Neutrophil (primary cell): ENCODE measurements around the gene DNAI1.

Experiments used
- H3K27ac ChIP-seq: fragments of 200-600 bp; sonication (generic); 2 replicates; pipeline ENCODE4 v1.5.1; 2016; ENCODE audit warnings: mild to moderate bottlenecking, moderate library complexity
- H3K27me3 ChIP-seq: fragments of 200-600 bp; sonication (generic); 2 replicates; pipeline ENCODE4 v1.6.0; 2016; ENCODE audit warnings: mild to moderate bottlenecking
- H3K36me3 ChIP-seq: fragments of 200-600 bp; sonication (generic); 2 replicates; pipeline ENCODE4 v1.5.1; 2017
- H3K4me1 ChIP-seq, 2 experiments: fragments of 200-600 bp in 1 of 2; sonication (generic) in 1 of 2; 1 replicate in 1 of 2; 2 replicates in 1 of 2; pipeline versions ENCODE4 v1.5.1 to v1.6.1; 2013 to 2016; ENCODE audit warnings: low read depth in 1 of 2, low read length in 1 of 2, mild to moderate bottlenecking in 1 of 2, moderate library complexity in 1 of 2; ENCODE audit not compliant: control insufficient read depth in 1 of 2, insufficient read depth in 1 of 2
- H3K4me3 ChIP-seq, 2 experiments: fragments of 200-600 bp in 1 of 2; sonication (generic) in 1 of 2; 1 replicate in 1 of 2; 2 replicates in 1 of 2; pipeline ENCODE4 v1.5.1; 2013 to 2016; ENCODE audit warnings: low read depth in 1 of 2, low read length in 1 of 2, mild to moderate bottlenecking in 1 of 2, moderate library complexity in 1 of 2
- H3K9me3 ChIP-seq: fragments of 200-600 bp; sonication (generic); 2 replicates; pipeline ENCODE4 v1.5.1; 2016
- TF ChIP-seq, protein P1 (sequence below): fragments of 200-600 bp; sonication (generic); IDR thresholded peaks from 2 replicates; pipeline ENCODE4 v1.5.1; 2016; ENCODE audit warnings: antibody characterized with exemption

Gene DNAI1

DNA sequence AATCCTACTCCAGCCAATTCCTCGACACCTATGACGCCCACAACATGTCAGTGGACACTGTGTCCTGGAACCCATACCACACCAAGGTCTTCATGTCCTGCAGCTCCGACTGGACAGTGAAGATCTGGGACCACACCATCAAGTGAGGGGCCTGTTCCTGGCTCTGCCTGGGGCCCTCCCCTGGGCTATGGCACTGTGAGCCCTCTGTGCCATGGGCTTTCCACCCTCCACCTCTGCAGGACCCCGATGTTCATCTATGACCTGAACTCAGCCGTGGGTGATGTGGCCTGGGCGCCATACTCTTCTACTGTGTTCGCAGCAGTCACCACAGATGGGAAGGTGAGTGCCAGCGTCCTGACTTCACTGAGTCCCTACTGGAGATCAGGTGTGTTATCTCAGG lies 55.8 kb downstream of the DNAI1 start:
- H3K4me3 ChIP-seq: no peak overlapping the region
- peaks cover 35% of the 10 kb centered on the region for H3K27me3 ChIP-seq
- TF ChIP-seq, protein P1, sequence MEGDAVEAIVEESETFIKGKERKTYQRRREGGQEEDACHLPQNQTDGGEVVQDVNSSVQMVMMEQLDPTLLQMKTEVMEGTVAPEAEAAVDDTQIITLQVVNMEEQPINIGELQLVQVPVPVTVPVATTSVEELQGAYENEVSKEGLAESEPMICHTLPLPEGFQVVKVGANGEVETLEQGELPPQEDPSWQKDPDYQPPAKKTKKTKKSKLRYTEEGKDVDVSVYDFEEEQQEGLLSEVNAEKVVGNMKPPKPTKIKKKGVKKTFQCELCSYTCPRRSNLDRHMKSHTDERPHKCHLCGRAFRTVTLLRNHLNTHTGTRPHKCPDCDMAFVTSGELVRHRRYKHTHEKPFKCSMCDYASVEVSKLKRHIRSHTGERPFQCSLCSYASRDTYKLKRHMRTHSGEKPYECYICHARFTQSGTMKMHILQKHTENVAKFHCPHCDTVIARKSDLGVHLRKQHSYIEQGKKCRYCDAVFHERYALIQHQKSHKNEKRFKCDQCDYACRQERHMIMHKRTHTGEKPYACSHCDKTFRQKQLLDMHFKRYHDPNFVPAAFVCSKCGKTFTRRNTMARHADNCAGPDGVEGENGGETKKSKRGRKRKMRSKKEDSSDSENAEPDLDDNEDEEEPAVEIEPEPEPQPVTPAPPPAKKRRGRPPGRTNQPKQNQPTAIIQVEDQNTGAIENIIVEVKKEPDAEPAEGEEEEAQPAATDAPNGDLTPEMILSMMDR: no peak
- no peaks in the 10 kb centered on the region for H3K36me3 ChIP-seq
- no peak overlapping the region for H3K27ac ChIP-seq
- H3K4me1 ChIP-seq: no peaks in the 10 kb centered on the region
- no peaks in the 10 kb centered on the region for H3K9me3 ChIP-seq

DNA sequence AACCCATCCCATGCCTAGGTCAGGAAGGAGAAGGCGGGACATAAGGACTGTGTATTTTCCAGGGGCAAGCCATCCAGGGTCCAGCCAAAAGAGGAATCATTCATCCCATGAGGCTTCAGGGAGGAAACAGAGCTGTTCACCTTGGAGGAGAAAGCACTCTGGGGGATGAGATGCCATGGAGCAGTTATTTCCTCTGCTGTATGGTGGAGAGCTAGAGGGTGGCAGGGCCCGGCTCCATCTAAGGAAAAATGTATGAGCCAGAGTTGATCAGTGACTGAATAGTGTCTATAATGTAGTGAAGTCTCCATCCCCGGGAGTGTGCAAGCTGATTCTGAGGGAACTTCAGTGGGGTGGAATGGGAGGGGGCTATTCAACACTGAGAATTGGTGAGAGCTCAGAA lies 56.2 kb downstream of the DNAI1 start:
- Histone ChIP-seq H3K27ac (no peak overlapping the region), H3K4me3 (no peak overlapping the region), H3K9me3 (no peaks in the 10 kb centered on the region), H3K4me1 (no peaks in the 10 kb centered on the region), H3K36me3 (no peaks in the 10 kb centered on the region), H3K27me3 (peaks cover 37% of the 10 kb centered on the region)
- TF ChIP-seq, protein P1: no peak

DNA sequence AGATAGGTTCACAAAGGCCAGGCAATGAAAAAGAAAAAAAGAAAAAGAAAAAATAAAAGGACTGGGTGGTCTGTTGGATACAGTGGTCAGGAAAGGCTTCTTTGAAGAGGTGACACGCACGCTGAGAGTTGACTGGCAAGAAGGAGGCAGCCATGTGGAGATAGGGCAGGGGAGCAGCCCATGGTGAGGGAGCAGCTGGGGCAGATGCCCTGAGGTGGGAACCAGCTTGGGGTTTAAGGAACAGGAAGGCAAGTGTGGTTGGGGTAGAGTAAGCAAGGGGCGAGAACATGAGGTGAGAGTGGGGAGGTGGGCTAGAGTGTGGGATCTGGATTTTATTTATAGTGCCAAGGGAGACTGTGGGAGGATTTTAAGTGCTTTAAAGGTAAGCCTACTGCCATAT lies 57.4 kb downstream of the DNAI1 start:
- Histone ChIP-seq H3K36me3 (no peaks in the 10 kb centered on the region), H3K4me3 (no peak overlapping the region), H3K4me1 (no peaks in the 10 kb centered on the region), H3K27ac (no peak overlapping the region), H3K27me3 (peaks cover 38% of the 10 kb centered on the region), H3K9me3 (no peaks in the 10 kb centered on the region)
- TF ChIP-seq, protein P1: no peak

DNA sequence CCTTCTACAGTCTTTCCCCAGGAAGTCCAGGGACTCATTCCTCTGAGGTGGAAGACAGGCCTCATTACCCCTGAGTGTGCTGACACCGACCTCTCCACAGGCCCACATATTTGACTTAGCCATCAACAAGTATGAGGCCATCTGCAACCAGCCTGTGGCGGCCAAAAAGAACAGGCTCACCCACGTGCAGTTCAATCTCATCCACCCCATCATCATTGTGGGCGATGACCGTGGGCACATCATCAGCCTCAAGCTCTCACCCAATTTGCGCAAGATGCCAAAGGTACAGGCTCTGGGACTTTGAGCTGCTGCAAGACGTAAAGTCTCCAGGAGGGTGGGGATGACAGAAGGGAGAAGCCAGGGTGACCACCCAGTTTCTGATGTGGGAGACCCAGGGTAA lies 58.6 kb downstream of the DNAI1 start:
- H3K9me3 ChIP-seq: no peaks in the 10 kb centered on the region
- H3K36me3 ChIP-seq: no peaks in the 10 kb centered on the region
- H3K27ac ChIP-seq: no peak overlapping the region
- no peak overlapping the region for H3K4me3 ChIP-seq
- TF ChIP-seq, protein P1: no peak
- no peaks in the 10 kb centered on the region for H3K4me1 ChIP-seq
- H3K27me3 ChIP-seq: peaks cover 47% of the 10 kb centered on the region

DNA sequence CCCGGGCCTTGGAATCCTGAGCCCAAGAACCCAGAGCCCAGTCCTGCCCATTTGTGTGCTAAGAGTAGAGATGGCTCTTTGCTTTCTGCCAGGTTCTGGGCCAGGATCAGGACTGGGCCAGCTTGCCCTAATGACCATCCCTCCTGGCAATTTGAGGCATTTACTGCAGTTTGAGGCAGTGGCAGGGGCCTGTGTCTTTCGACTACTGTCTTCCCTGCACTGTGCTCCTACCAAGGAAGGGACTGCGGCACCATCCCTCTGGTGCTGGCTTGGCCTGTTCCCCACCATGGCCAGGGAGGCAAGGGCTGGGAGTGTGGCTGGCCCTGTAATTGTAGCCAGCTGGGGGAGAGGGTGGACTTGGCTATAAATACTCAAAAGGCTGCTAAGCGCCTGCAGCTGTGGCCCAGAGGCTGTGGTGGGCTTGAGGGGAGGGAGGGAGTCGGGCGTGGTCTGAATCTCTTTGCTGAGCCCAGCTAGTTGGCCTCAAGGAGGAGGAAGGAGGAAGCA lies 59.6 kb downstream of the DNAI1 start:
- Histone ChIP-seq H3K4me3 (no peak overlapping the region), H3K27ac (no peak overlapping the region), H3K27me3 (peaks cover 55% of the 10 kb centered on the region), H3K36me3 (no peaks in the 10 kb centered on the region), H3K4me1 (peaks cover 3 to 5% of the 10 kb centered on the region in 2 experiments), H3K9me3 (no peaks in the 10 kb centered on the region)
- TF ChIP-seq, protein P1: no peak

DNA sequence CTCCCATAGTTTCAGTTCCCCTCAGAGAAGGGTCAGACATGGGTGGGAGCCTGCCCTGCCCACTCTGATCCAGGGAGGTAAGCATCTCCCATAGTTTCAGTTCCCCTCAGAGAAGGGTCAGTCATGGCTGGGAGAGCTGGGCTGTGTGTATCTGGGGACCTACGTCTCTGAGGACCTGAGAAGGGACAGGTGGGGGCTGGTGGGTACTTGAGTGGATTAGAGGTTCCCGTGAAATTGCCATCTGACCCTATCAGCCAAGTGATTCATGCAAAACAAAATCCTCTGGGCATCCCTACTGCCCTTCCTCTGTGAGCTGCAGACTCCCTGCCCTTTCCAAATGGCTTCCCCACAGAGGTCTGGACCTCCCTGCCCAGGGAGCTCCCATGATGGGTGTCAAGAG lies 60.3 kb downstream of the DNAI1 start:
- no peaks in the 10 kb centered on the region for H3K36me3 ChIP-seq
- peaks cover 3 to 11% of the 10 kb centered on the region in 2 experiments for H3K4me1 ChIP-seq
- peaks cover 60% of the 10 kb centered on the region for H3K27me3 ChIP-seq
- TF ChIP-seq, protein P1: no peak
- H3K27ac ChIP-seq: no peak overlapping the region
- H3K4me3 ChIP-seq: no peak overlapping the region
- no peaks in the 10 kb centered on the region for H3K9me3 ChIP-seq
